ENCODE data around the gene CCDC167.

DNA sequence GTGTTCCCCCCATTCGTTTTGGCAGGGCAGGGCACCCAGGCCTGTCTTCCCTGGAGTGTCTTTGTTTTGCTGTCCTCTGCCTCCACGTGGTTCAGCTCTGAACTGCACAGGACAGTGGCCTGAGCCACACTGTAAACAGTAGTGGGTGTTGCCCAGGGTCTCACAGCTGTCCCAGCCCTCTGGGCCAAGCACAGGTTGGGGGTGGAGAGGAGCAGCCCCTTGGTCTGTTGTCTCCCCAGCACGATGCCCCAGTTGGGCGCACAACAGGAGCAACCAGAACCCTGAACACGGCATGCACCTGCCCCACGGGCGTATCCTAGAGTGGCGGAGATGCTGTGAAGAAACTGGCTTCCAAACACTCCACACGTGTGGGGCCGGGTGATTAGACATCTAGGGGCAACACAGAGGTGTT, 14.4 kb downstream of the CCDC167 start:
- TF ChIP-seq, protein P1, sequence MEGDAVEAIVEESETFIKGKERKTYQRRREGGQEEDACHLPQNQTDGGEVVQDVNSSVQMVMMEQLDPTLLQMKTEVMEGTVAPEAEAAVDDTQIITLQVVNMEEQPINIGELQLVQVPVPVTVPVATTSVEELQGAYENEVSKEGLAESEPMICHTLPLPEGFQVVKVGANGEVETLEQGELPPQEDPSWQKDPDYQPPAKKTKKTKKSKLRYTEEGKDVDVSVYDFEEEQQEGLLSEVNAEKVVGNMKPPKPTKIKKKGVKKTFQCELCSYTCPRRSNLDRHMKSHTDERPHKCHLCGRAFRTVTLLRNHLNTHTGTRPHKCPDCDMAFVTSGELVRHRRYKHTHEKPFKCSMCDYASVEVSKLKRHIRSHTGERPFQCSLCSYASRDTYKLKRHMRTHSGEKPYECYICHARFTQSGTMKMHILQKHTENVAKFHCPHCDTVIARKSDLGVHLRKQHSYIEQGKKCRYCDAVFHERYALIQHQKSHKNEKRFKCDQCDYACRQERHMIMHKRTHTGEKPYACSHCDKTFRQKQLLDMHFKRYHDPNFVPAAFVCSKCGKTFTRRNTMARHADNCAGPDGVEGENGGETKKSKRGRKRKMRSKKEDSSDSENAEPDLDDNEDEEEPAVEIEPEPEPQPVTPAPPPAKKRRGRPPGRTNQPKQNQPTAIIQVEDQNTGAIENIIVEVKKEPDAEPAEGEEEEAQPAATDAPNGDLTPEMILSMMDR (conservative IDR thresholded peaks at IDR 0.05; ENCODE audit: low read length), result 0 out of 2 replicates have a peak, but pooled peaks have one; percentile 28
- no peak for TF ChIP-seq EZH2phosphoT487 (IDR thresholded peaks at IDR 0.05; ENCODE audit: borderline replicate concordance, low read depth, low read length)

All from OCI-LY7 (cell line).